ENCODE results near the gene TGDS.

Gene TGDS

GRCh38 chr13:94599877-94600276 is 3.9 kb upstream of the TGDS start:
- DNase-seq: no peak

DNA sequence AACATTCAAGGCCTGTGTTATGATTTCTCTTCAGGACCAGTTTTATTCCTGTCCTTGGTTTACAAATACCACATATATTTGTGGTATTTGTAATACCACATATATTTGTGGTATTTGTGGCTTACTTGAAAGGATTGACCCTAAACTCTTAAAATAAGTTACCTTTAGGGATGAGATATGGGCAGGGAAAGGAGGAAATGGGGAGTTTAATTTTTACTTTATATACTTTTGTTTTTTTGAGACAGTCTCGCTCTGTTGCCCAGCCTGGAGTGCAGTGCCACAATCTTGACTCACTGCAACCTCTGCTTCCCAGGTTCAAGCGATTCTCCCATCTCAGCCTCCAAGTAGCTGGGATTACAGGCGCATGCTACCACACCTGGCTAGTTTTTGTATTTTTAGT is 2.3 kb upstream of the TGDS start:
- no peak for DNase-seq

GRCh38 chr13:94596575-94596971 is 621 bp upstream of the TGDS start:
- no peak for DNase-seq

DNA sequence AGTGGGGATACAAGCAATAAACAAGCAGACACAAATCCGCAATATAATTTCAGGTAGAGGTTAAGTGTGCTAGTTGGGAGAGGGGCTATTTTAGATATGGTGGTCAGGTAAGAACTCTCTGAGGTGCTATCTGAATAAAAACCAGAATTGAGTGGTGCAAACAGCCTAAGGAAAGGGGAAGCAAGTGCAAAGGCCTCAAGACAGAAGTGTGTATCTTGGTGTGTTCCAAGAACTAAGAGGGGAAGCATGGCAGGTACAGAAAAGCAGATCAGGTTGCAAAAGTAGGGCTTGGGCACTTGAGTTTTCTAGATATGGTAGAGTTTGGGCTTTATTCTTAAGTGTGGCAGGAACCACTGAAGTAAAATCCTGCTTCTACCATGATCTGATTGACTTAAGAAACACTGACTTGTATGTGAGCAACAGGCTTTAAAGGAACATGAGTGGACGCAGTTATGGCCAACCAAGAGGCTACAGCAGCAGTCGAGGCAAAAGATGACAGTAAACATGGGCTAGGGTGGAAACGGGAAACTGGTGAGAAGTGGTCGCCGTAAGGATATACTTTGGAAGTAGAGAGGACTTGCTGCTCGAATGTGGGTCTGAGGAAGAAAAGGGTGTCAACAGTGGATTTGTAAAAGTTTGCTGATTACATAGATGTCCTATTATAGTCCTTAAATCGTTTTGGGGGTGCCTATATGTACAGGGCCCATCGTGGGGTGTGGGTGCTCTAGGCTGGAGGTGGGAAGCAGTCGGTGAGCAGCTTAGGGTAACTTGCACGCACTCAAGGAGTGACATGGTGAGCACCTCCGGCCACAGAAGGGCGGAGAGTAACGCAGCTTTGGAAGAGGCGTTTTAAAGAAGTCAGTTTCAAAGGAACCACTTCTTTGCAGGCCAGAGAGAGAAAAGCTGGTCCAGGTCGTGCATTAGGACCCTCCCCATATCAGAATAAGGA is 677 bp downstream of the TGDS start:
- peak; percentile 18 to 36 for DNase-seq

DNA sequence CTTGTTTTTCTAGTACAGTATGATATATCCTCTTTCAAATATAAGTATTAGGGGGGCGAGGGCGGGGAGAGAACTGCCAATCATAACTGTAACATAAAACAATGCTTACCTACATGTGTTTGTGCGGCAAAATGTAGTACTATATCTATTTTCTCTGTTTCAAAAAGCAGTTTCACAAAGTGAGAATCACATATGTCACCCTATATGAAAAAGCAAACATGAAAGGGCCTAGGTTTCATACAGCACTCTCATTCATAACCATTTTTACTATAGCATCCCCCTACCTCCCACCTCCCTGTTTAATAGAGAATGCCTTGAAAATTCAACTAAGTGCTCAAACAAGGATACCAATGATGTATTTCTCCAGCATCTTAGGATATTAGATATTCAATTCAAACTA is 5.2 kb downstream of the TGDS start:
- no peak for DNase-seq

- DNase-seq: no peak
Measured at GRCh38 chr13:94588541-94588940, 7.4 kb downstream of the TGDS start.

DNA sequence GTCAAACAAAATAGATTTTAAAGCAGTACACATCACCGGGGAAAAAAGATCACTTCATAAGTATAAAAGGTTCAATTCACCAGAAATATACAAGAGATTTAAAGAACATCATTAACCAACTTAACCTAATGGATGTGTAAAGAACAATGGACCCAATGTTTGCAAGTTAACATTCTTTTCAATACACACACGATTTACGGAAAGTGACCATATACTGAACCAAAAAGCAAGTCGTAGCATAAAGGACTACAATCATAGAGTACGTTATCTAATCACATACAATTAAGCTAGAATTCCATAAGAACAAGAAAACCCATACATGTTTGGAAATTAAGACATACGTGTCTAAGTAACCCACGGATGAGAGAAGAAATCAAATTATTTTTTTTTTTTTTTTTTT is 9.6 kb downstream of the TGDS start:
- DNase-seq: no peak

DNA sequence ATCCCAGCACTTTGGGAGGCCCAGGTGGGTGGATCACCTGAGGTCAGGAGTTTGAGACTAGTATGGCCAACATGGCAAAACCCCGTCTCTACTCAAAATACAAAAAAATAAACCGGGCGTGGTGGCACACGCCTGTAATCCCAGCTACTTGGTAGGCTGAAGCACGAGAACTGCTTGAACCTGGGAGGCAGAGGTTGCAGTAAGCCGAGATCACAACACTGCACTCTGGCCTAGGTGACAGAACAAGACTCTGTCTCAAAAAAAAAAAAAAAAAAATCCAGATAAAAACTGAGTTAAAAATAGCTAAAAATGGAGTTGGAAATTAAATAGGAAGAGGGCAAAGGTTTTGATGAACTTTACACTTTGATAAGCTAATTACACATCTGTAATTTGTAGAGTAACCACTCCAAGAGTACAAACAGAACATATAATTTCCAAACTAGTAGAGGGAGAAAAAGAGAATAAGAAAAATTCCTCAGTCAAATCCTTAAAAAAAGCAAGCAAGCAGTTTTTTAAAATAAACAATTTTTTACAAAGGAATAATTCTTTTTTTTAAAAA is 10.3 kb downstream of the TGDS start:
- DNase-seq: no peak

- DNase-seq: no peak
Measured at GRCh38 chr13:94583926-94584325, 12.0 kb downstream of the TGDS start.

GRCh38 chr13:94579063-94579462 is 16.9 kb downstream of the TGDS start:
- no peak for DNase-seq

DNA sequence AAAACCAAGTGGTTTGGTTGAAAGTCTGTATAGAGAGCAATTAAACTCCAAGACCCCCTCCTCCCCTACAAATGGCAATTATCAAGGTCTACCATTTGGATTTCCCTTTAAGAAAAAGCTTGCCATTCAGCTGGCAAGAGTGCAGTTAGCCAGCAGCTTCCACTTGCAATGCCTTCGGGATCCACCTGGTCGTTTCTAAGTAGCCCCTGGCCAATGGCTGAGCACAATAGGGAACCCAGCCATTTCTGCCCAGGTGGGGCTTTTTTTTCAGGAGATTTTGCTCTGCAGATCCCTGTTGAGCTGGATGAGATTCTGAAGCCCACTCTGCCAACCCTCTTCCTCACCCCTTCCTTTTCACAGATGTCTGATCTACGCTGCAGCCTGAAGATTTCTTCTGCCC is 26.3 kb downstream of the TGDS start:
- DNase-seq: no peak

DNA sequence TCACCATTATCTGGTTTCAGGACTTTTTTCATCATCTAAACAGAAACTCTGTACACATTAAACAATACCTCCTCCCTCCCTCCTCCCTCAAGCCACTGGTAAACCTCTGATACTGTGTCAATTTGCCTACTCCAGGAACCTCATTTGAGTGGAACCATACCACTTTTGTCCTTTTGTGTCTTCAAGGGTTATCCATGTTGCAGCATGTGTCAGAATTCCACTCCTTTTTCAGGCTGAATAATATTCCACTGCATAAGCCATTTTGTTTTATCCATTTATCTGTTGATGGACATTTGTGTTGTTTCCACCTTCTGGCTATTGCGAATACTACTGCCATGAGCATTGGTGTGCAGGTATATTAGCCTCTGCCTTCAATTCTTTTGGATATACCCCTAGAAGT is 27.5 kb downstream of the TGDS start:
- DNase-seq: no peak

GRCh38 chr13:94567581-94567980 is 28.4 kb downstream of the TGDS start:
- no peak for DNase-seq

DNA sequence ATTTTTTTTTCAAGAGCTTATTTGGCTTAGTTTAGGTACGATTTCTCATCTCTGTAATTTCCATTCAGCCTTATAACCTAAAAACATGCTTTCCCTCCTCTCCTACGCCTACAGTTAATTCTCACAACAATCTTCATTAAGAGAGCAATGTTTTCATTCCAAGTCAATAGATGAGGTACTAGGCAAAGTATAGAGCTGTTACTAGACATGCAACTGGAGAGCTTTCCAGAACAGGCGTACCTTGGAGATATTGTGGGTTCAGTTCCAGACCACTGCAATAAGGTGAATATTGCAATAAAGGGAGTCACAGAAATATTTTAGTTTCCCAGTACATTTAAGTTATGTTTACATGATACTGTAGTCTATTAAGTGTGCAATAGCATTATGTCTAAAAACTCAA is 34.8 kb downstream of the TGDS start:
- no peak for DNase-seq

DNA sequence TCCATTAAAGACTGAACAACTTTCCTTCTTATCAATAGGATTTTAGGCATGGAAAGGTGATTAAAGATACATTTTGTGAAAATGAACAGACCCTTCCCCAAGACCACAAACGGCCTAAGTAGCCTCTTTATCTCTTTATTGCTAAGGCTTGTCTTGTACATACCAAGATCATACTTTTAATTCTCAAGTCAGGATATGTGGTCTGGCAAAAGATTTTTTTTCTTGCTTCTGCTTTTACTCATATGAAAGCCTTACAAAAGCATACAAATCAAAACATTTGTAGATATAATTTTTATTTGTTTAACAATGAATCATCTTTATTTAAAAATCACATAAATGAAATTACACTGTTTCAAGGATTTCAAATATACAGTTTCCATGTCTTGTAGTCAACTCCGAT is 35.8 kb downstream of the TGDS start:
- DNase-seq: no peak

GRCh38 chr13:94559222-94559795 is 36.6 kb downstream of the TGDS start:
- DNase-seq: no peak

- peak in 1 of 2 donors; percentile 14 for DNase-seq
Measured at GRCh38 chr13:94558716-94559115, 37.2 kb downstream of the TGDS start.

- no peak for DNase-seq
Measured at GRCh38 chr13:94557684-94558235, 38.2 kb downstream of the TGDS start.

DNA sequence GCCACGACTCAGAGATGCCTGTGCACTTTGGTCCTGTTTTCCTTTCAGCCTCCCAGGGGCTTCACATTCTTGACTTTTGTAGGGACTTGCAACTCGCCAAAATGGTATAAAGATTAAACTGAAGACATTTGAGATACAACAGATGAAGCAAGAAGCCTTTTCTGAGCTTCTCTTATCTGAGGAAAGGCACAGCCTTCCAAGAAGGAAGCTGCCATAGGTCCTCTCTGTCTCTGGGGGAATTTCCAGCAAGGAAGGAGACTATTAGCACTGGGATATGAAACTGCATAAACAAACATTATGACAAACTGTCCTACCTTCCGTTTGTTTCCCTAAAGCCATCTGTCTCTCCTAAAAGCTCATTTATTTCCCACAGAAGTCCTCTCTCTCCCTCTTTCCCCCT is 39.3 kb downstream of the TGDS start:
- no peak for DNase-seq

- no peak for DNase-seq
Measured at GRCh38 chr13:94556041-94556440, 39.9 kb downstream of the TGDS start.

GRCh38 chr13:94553766-94554165 is 42.2 kb downstream of the TGDS start:
- DNase-seq: no peak

DNA sequence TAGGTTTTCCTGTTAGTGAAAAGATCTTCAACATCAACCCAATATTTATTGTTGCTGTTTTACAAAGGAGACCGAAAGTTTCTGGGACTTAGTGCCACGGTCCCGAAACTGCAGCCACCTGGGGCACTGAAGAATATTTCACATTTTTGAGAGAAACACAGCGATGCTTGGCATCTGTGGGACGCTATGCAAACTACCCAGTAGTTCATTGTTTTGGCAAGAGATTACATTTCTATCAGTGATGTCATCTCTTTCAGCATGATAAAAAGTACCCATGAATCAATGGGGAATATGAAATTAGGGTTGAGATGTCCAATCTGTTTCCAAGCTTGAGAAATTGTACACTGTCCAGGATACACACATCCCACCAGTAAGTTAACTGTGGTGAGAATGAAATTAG is 43.9 kb downstream of the TGDS start:
- DNase-seq: no peak

GRCh38 chr13:94550062-94550738 is 45.8 kb downstream of the TGDS start:
- no peak for DNase-seq
